Vagina (tissue), 2 donors: ENCODE data around the gene NUDT8. TPM values are rescaled to one million over a fixed set of nuclear protein-coding genes. Genes with fewer than 3 reads are reported as not detected.

Experiments
- DNase-seq, 2 donors: peaks; one replicate each; pipeline ENCODE4 v3.0.0-alpha.2; 2017; ENCODE audit errors: extremely low spot score in 2 of 2
- H3K27ac ChIP-seq: fragments of 200-600 bp; sonication (generic); one replicate; pipeline ENCODE4 v1.5.1; 2019
- H3K27me3 ChIP-seq: fragments of 200-600 bp; sonication (generic); one replicate; pipeline ENCODE4 v1.5.1; 2019
- H3K36me3 ChIP-seq, 2 donors: fragments of 200-600 bp; sonication (generic); one replicate each; pipeline ENCODE4 v1.5.1; 2017 to 2019
- H3K4me1 ChIP-seq: fragments of 200-600 bp; sonication (generic); one replicate; pipeline ENCODE4 v1.5.1; 2019
- H3K4me3 ChIP-seq, 2 donors: fragments of 200-600 bp; sonication (generic); 1 replicate in 1 of 2; 2 replicates in 1 of 2; pipeline ENCODE4 v1.5.1; 2016 to 2019
- H3K9me3 ChIP-seq: fragments of 200-600 bp; sonication (generic); one replicate; pipeline ENCODE4 v1.5.1; 2019
- POLR2A ChIP-seq, 2 donors: fragments of 450-650 bp; IDR thresholded peaks; one replicate each; pipeline ENCODE4 v1.6.1; 2017; ENCODE audit warnings: antibody characterized with exemption in 2 of 2, mild to moderate bottlenecking in 2 of 2, moderate library complexity in 2 of 2
- POLR2AphosphoS5 ChIP-seq, 2 donors: sonication (generic); formaldehyde crosslinking; IDR thresholded peaks; one replicate each; pipeline ENCODE4 v1.9.0; 2017; ENCODE audit warnings: antibody characterized with exemption in 2 of 2, mild to moderate bottlenecking in 2 of 2, low read depth in 1 of 2; ENCODE audit not compliant: insufficient read depth in 1 of 2
- intact Hi-C: fragments of 100-400 bp; cut with DNase I; formaldehyde crosslinking; loops from one replicate; pipeline ENCODE4 v1.15.1; 2023
- small RNA-seq: library from RNA; depleted of rRNA; stranded (forward); fragments of <200 nt; gene quantifications from one replicate; pipeline ENCODE3, GENCODE V24; 2016
- total RNA-seq: library from RNA; depleted of rRNA; stranded (reverse); fragments of >200 nt; gene quantifications from one replicate; pipeline ENCODE4 v1.2.3, GENCODE V29; 2016
- TF ChIP-seq, protein P1 (sequence below), 3 experiments: fragments of 450-650 bp in 2 of 3; fragments of 200-600 bp in 1 of 3; sonication (generic) in 1 of 3; IDR thresholded peaks; one replicate each; pipeline ENCODE4 v1.5.1; 2017 to 2019; ENCODE audit warnings: antibody characterized with exemption in 3 of 3, mild to moderate bottlenecking in 2 of 3, moderate library complexity in 2 of 3

NUDT8 gene
- total RNA-seq, 1 donor from 2014 or later = 23.8 TPM

DNA sequence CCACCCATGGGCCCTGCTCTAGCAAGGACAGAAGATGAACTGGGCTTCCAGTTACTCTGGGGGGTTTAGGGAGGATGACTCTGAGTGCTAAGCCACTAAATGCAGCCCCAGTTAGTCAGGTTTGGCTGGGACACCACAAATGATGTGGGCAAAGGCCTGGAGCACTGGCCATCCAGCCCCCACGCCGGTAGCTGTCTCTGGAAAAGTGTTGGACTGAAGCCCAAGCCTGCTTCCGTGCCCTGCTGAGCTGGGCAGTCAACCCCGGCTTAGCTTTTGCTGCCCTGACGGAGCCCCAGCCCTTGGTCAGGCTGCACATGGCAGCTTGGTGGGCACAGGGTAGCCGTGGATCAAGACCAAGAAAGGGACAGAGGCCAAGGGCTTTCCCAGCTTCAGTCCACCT is 51.8 kb downstream of the NUDT8 start:
- Histone ChIP-seq H3K36me3 (no peaks in the 10 kb centered on the region), H3K4me3 (no peak overlapping the region), H3K27me3 (no peaks in the 10 kb centered on the region), H3K27ac (no peak overlapping the region), H3K4me1 (peaks cover 9% of the 10 kb centered on the region), H3K9me3 (no peaks in the 10 kb centered on the region)
- DNase-seq = no peak
- intact Hi-C loops = no loop called here
- TF ChIP-seq POLR2A (IDR thresholded peaks at IDR 0.05) (no peak), POLR2AphosphoS5 (IDR thresholded peaks at IDR 0.05; ENCODE audit: insufficient read depth in 1 of 2, low read depth in 1 of 2) (no peak)
- TF ChIP-seq, protein P1, sequence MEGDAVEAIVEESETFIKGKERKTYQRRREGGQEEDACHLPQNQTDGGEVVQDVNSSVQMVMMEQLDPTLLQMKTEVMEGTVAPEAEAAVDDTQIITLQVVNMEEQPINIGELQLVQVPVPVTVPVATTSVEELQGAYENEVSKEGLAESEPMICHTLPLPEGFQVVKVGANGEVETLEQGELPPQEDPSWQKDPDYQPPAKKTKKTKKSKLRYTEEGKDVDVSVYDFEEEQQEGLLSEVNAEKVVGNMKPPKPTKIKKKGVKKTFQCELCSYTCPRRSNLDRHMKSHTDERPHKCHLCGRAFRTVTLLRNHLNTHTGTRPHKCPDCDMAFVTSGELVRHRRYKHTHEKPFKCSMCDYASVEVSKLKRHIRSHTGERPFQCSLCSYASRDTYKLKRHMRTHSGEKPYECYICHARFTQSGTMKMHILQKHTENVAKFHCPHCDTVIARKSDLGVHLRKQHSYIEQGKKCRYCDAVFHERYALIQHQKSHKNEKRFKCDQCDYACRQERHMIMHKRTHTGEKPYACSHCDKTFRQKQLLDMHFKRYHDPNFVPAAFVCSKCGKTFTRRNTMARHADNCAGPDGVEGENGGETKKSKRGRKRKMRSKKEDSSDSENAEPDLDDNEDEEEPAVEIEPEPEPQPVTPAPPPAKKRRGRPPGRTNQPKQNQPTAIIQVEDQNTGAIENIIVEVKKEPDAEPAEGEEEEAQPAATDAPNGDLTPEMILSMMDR (IDR thresholded peaks at IDR 0.05) = no peak

Small RNAs within 50 kb of the gene (small RNA-seq; reads per million reads assigned to genes)
- gene AP003385.3 = not detected

Other genes starting within 250 kb of the NUDT8 start
- gene RAD9A, start 238.0 kb downstream of the NUDT8 start, total RNA-seq = 20.6 TPM
- 102 TPM for gene PPP1CA, start 228.1 kb downstream of the NUDT8 start, total RNA-seq
- gene TBC1D10C, start 225.9 kb downstream of the NUDT8 start, total RNA-seq = 6.6 TPM
- 1.7 TPM for gene CARNS1, start 214.3 kb downstream of the NUDT8 start, total RNA-seq
- gene RPS6KB2, start 201.4 kb downstream of the NUDT8 start, total RNA-seq = 50.6 TPM
- gene PTPRCAP, start 192.3 kb downstream of the NUDT8 start, total RNA-seq = 18.2 TPM
- gene CORO1B, start 186.5 kb downstream of the NUDT8 start, total RNA-seq = 70.7 TPM
- gene GPR152, start 177.2 kb downstream of the NUDT8 start, total RNA-seq = not detected
- 0.98 TPM for gene CABP4, start 174.6 kb downstream of the NUDT8 start, total RNA-seq
- 88.6 TPM for gene TMEM134, start 160.7 kb downstream of the NUDT8 start, total RNA-seq
- 82.7 TPM for gene AIP, start 146.9 kb downstream of the NUDT8 start, total RNA-seq
- gene PITPNM1, start 124.6 kb downstream of the NUDT8 start, total RNA-seq = 21.9 TPM
- gene CDK2AP2, start 121.8 kb downstream of the NUDT8 start, total RNA-seq = 46.4 TPM
- not detected for gene CABP2, start 106.5 kb downstream of the NUDT8 start, total RNA-seq
- 2,739 TPM for gene GSTP1, start 46.1 kb downstream of the NUDT8 start, total RNA-seq
- 254 TPM for gene NDUFV1, start 23.0 kb downstream of the NUDT8 start, total RNA-seq
- not detected for gene TBX10, start 9.8 kb upstream of the NUDT8 start, total RNA-seq
- gene ACY3, start 20.8 kb upstream of the NUDT8 start, total RNA-seq = not detected
- 19.9 TPM for gene ALDH3B2, start 44.7 kb upstream of the NUDT8 start, total RNA-seq